H9 (cell line): ENCODE results near the gene SCT. TPM values are rescaled to one million over a fixed set of nuclear protein-coding genes. Genes with fewer than 3 reads are reported as not detected.

Experiments used
- DNase-seq: peaks from one replicate; pipeline ENCODE4 v3.0.0-alpha.2; 2017
- H2AFZ ChIP-seq: one replicate; pipeline ENCODE4 v1.6.1; 2013; ENCODE audit warnings: mild to moderate bottlenecking, low read length, control low read depth, moderate library complexity
- H2AK5ac ChIP-seq: 2 replicates; pipeline ENCODE4 v1.6.1; 2013; ENCODE audit warnings: low read length, control low read depth, mixed read lengths; ENCODE audit not compliant: insufficient read length
- H2BK120ac ChIP-seq: one replicate; pipeline ENCODE4 v1.6.1; 2013; ENCODE audit warnings: low read depth, mild to moderate bottlenecking, low read length, control low read depth, inconsistent platforms; ENCODE audit not compliant: poor library complexity, severe bottlenecking
- H2BK12ac ChIP-seq: 2 replicates; pipeline ENCODE4 v1.6.1; 2013; ENCODE audit warnings: low read length, control low read depth, mixed read lengths, low read depth; ENCODE audit not compliant: insufficient read length
- H2BK15ac ChIP-seq: 2 replicates; pipeline ENCODE4 v1.6.1; 2013; ENCODE audit warnings: low read depth, low read length, control low read depth
- H2BK20ac ChIP-seq: one replicate; pipeline ENCODE4 v1.6.1; 2013; ENCODE audit warnings: low read depth, mild to moderate bottlenecking, low read length, control low read depth, inconsistent platforms; ENCODE audit not compliant: poor library complexity, severe bottlenecking
- H2BK5ac ChIP-seq: 2 replicates; pipeline ENCODE4 v1.6.1; 2013; ENCODE audit warnings: low read length, control low read depth, mixed read lengths; ENCODE audit not compliant: insufficient read length
- H3K14ac ChIP-seq: 2 replicates; pipeline ENCODE4 v1.6.1; 2013; ENCODE audit warnings: low read length, control low read depth; ENCODE audit not compliant: insufficient read depth
- H3K18ac ChIP-seq: 2 replicates; pipeline ENCODE4 v1.6.1; 2013; ENCODE audit warnings: low read depth, mild to moderate bottlenecking, mixed read lengths, low read length, control low read depth; ENCODE audit not compliant: insufficient read length
- H3K23ac ChIP-seq: 2 replicates; pipeline ENCODE4 v1.6.1; 2013; ENCODE audit warnings: low read length, control low read depth, mixed read lengths, low read depth; ENCODE audit not compliant: insufficient read length
- H3K23me2 ChIP-seq: 2 replicates; pipeline ENCODE4 v1.6.1; 2013; ENCODE audit warnings: low read depth, mild to moderate bottlenecking, mixed read lengths, low read length, control low read depth; ENCODE audit not compliant: insufficient read length, poor library complexity, severe bottlenecking
- H3K27ac ChIP-seq: 2 replicates; pipeline ENCODE4 v1.5.1; 2013; ENCODE audit warnings: low read length, control low read depth, mixed read lengths, low read depth; ENCODE audit not compliant: insufficient read length
- H3K27me3 ChIP-seq: 2 replicates; pipeline ENCODE4 v1.6.1; 2013; ENCODE audit warnings: low read length, control low read depth, inconsistent platforms; ENCODE audit not compliant: insufficient read depth
- H3K4ac ChIP-seq: 2 replicates; pipeline ENCODE4 v1.6.1; 2013; ENCODE audit warnings: low read depth, mild to moderate bottlenecking, control low read depth, inconsistent platforms, low read length, moderate library complexity
- H3K4me1 ChIP-seq: 2 replicates; pipeline ENCODE4 v1.6.1; 2013; ENCODE audit warnings: low read length, control low read depth, inconsistent platforms; ENCODE audit not compliant: insufficient read depth
- H3K4me2 ChIP-seq: 2 replicates; pipeline ENCODE4 v1.6.1; 2013; ENCODE audit warnings: low read length, control low read depth, mixed read lengths; ENCODE audit not compliant: insufficient read length, insufficient read depth
- H3K56ac ChIP-seq: 2 replicates; pipeline ENCODE4 v1.6.1; 2013; ENCODE audit warnings: low read depth, mild to moderate bottlenecking, mixed read lengths, low read length, control low read depth; ENCODE audit not compliant: insufficient read length
- H3K79me1 ChIP-seq: 2 replicates; pipeline ENCODE4 v1.6.1; 2013; ENCODE audit warnings: low read depth, mild to moderate bottlenecking, moderate library complexity, low read length, control low read depth, inconsistent platforms; ENCODE audit not compliant: insufficient read depth, poor library complexity, severe bottlenecking
- H3K79me2 ChIP-seq: 2 replicates; pipeline ENCODE4 v1.6.1; 2013; ENCODE audit warnings: low read length, control low read depth, inconsistent platforms; ENCODE audit not compliant: insufficient read depth
- H3K9ac ChIP-seq: 2 replicates; pipeline ENCODE4 v1.6.1; 2013; ENCODE audit warnings: low read length, control low read depth, mixed read lengths; ENCODE audit not compliant: insufficient read length; ENCODE audit errors: extremely low read depth
- H3K9me3 ChIP-seq: one replicate; pipeline ENCODE4 v1.6.1; 2013; ENCODE audit warnings: low read depth, low read length, inconsistent platforms; ENCODE audit not compliant: control insufficient read depth
- H3T11ph ChIP-seq: one replicate; pipeline ENCODE4 v1.6.1; 2013; ENCODE audit warnings: mild to moderate bottlenecking, low read length, control low read depth, inconsistent platforms
- H4K20me1 ChIP-seq: one replicate; pipeline ENCODE4 v1.6.1; 2013; ENCODE audit not compliant: control insufficient read depth, insufficient read length, insufficient read depth
- H4K5ac ChIP-seq: 2 replicates; pipeline ENCODE4 v1.6.1; 2013; ENCODE audit warnings: low read depth, mild to moderate bottlenecking, mixed read lengths, low read length, control low read depth; ENCODE audit not compliant: insufficient read length
- H4K8ac ChIP-seq: replicated peaks from 2 replicates; pipeline ENCODE4 v1.6.1; 2013; ENCODE audit warnings: low read length, control low read depth, mixed read lengths, low read depth; ENCODE audit not compliant: insufficient read length
- H4K91ac ChIP-seq: 2 replicates; pipeline ENCODE4 v1.6.1; 2013; ENCODE audit warnings: low read depth, mild to moderate bottlenecking, moderate library complexity, mixed read lengths, low read length, control low read depth; ENCODE audit not compliant: insufficient read length
- H3K27ac Mint-ChIP-seq, 3 experiments: 2 replicates in 2 of 3; 3 replicates in 1 of 3; pipeline ENCODE4 v1.8.0; 2020 to 2021; ENCODE audit warnings: mixed read lengths in 3 of 3, mild to moderate bottlenecking in 1 of 3, moderate library complexity in 1 of 3
- H3K27me3 Mint-ChIP-seq: 2 replicates; pipeline ENCODE4 v1.8.0; 2021; ENCODE audit warnings: low read depth, mild to moderate bottlenecking, moderate library complexity, mixed read lengths
- H3K36me3 Mint-ChIP-seq, 3 experiments: 2 replicates in 2 of 3; 3 replicates in 1 of 3; pipeline ENCODE4 v1.8.0; 2020 to 2021; ENCODE audit warnings: low read depth in 3 of 3, mixed read lengths in 3 of 3; ENCODE audit not compliant: insufficient read depth in 1 of 3
- H3K4me1 Mint-ChIP-seq, 2 experiments: 2 replicates each; pipeline ENCODE4 v1.8.0; 2020; ENCODE audit warnings: mixed read lengths in 2 of 2
- H3K4me3 Mint-ChIP-seq, 2 experiments: 2 replicates in 1 of 2; 3 replicates in 1 of 2; pipeline ENCODE4 v1.8.0; 2020 to 2021; ENCODE audit warnings: mild to moderate bottlenecking in 2 of 2, mixed read lengths in 2 of 2, moderate library complexity in 1 of 2
- H3K9me3 Mint-ChIP-seq, 2 experiments: 2 replicates in 1 of 2; 3 replicates in 1 of 2; pipeline ENCODE4 v1.8.0; 2020; ENCODE audit warnings: mild to moderate bottlenecking in 2 of 2, mixed read lengths in 2 of 2, moderate library complexity in 1 of 2
- WGBS: extraction: QIAGEN DNeasy Blood & Tissue Kit; methylation state at CpG from one replicate; pipeline ENCODE4 v1.1.7; 2013; ENCODE audit warnings: missing lambda C conversion rate, low lambda C conversion rate, mixed read lengths; ENCODE audit not compliant: insufficient read length; ENCODE audit errors: extremely low coverage; 5-methylcytosine and 5-hydroxymethylcytosine counted together
- total RNA-seq: library from RNA; stranded (reverse); gene quantifications from 2 replicates; pipeline ENCODE4 v1.2.1, GENCODE V29; 2021
- TF ChIP-seq, protein P1 (sequence below): fragments of 200-600 bp; sonication (generic); conservative IDR thresholded peaks from 3 replicates; pipeline ENCODE4 v1.8.0; 2021; ENCODE audit warnings: antibody characterized with exemption, mild to moderate bottlenecking

Gene SCT
- total RNA-seq, 1 experiment from 2014 or later = 1.8 TPM

DNA sequence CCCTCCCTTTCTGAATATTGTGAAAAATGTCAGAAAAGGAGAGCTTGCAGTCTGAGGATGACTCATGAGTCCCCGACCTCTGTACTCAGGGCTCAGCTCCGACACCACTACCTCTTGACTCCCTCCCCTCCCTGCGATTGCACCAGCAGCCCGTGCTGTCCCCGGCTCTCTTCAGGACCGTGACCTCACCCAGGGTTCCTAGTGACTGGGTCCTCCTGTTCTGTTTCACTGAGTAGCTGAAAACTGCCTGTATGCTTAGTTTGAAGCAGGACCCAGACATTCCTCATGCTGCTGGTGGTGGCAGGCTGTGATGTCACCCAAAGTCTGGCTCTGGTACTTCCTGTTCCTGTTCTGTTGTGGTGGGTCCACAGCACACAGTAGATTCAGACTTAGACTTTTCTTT is 39.0 kb downstream of the SCT start:
- no peak overlapping the region for H2BK120ac ChIP-seq
- H3K4me2 ChIP-seq = no peak overlapping the region
- no peak overlapping the region for H3T11ph ChIP-seq
- no peaks in the 10 kb centered on the region; the same call in 1 of the 2 replicates for H3K79me2 ChIP-seq
- no peak overlapping the region for H2BK15ac ChIP-seq
- H3K4me3 Mint-ChIP-seq = no peak overlapping the region
- H3K23me2 ChIP-seq = no peaks in the 10 kb centered on the region
- H3K56ac ChIP-seq = no peak overlapping the region
- DNase-seq = no peak
- H3K9ac ChIP-seq = no peak overlapping the region
- no peak overlapping the region for H4K8ac ChIP-seq
- no peaks in the 10 kb centered on the region for H3K9me3 ChIP-seq
- no peak overlapping the region for H3K18ac ChIP-seq
- no CpG with 5 or more reads among the region's 6 CpGs for WGBS
- H3K9me3 Mint-ChIP-seq = no peaks in the 10 kb centered on the region
- no peak overlapping the region for H2BK5ac ChIP-seq
- no peak overlapping the region for H4K5ac ChIP-seq
- no peak overlapping the region for H2AK5ac ChIP-seq
- peaks cover 45 to 82% (median 77%) of the 10 kb centered on the region in 3 experiments for H3K36me3 Mint-ChIP-seq
- no peak overlapping the region for H3K27ac ChIP-seq
- H3K23ac ChIP-seq = no peak overlapping the region
- H3K4me1 ChIP-seq = no peaks in the 10 kb centered on the region
- no peak overlapping the region for H3K14ac ChIP-seq
- TF ChIP-seq, protein P1, sequence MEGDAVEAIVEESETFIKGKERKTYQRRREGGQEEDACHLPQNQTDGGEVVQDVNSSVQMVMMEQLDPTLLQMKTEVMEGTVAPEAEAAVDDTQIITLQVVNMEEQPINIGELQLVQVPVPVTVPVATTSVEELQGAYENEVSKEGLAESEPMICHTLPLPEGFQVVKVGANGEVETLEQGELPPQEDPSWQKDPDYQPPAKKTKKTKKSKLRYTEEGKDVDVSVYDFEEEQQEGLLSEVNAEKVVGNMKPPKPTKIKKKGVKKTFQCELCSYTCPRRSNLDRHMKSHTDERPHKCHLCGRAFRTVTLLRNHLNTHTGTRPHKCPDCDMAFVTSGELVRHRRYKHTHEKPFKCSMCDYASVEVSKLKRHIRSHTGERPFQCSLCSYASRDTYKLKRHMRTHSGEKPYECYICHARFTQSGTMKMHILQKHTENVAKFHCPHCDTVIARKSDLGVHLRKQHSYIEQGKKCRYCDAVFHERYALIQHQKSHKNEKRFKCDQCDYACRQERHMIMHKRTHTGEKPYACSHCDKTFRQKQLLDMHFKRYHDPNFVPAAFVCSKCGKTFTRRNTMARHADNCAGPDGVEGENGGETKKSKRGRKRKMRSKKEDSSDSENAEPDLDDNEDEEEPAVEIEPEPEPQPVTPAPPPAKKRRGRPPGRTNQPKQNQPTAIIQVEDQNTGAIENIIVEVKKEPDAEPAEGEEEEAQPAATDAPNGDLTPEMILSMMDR = no peak
- H3K27ac Mint-ChIP-seq = peak overlapping the region in 1 of 3 experiments; percentile 55; a peak in 2 of 7 replicates
- H3K4me1 Mint-ChIP-seq = no peaks in the 10 kb centered on the region
- H4K91ac ChIP-seq = no peak overlapping the region
- no peak overlapping the region for H2AFZ ChIP-seq
- H2BK12ac ChIP-seq = no peak overlapping the region
- peaks cover 7% of the 10 kb centered on the region for H3K79me1 ChIP-seq
- no peaks in the 10 kb centered on the region for H3K27me3 Mint-ChIP-seq
- no peak overlapping the region for H2BK20ac ChIP-seq
- no peak overlapping the region for H3K4ac ChIP-seq
- H4K20me1 ChIP-seq = peaks cover 3% of the 10 kb centered on the region
- H3K27me3 ChIP-seq = no peaks in the 10 kb centered on the region
